ENCODE results near the gene PRKX.
"Not testable (repeated sequence)": the region's sequence is repeated elsewhere in the genome, so short reads cannot be mapped to it uniquely, and the experiment has no call there.

PRKX gene

DNA sequence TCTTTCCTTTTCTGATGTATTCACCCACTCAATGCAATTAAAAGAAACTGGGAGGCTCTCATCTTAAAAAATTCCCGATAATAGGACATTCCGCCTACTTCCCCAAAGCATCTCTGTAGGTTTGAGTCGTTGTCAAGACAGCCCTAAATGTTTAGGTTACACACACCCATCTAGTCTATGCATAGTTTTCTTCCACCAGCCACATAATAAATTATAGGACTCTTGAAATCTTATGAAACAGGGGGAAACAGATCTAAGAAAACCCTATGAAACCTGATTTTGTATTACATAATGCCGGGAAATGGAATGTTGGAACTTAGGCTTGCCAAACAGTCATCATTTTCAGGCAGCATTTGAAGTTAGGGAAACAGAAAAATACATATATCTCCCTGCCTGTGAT lies 150.0 kb downstream of the PRKX start:
- DNase-seq: no peak

DNA sequence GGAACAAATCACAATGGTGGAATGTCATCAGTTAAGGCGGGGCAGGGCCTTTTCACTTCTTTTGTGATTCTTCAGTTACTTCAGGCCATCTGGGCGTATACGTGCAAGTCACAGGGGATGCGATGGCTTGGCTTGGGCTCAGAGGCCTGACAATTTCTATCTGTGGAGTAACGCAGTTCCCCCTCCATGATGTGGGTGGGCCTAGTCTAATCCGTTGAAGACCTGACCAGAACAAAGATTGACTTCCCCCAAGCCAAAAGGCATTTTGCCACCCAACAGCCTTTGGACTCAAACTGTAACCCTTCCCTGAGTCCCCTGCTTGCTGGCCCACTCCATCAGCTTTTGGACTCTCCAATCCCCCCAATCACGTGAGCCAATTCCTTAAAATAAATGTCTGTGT lies 153.4 kb downstream of the PRKX start:
- not testable (repeated sequence) for DNase-seq

Measured in HCEC 1CT (cell line).